ENCODE results near the gene TEP1. TPM values are rescaled to one million over a fixed set of nuclear protein-coding genes. Genes with fewer than 3 reads are reported as not detected.

Gene TEP1
- total RNA-seq, 1 experiment from 2014 or later, result 20.4 TPM

- Mint-ChIP-seq H3K36me3 (ENCODE audit: insufficient read depth, unreplicated experiment) (peaks cover 68% of the 10 kb centered on the region), H3K27ac (ENCODE audit: low read depth, unreplicated experiment) (no peak overlapping the region), H3K9me3 (ENCODE audit: unreplicated experiment) (no peaks in the 10 kb centered on the region), H3K4me1 (ENCODE audit: insufficient read depth, unreplicated experiment) (peaks cover 7% of the 10 kb centered on the region), H3K4me3 (ENCODE audit: unreplicated experiment) (no peak overlapping the region), H3K27me3 (ENCODE audit: insufficient read depth, unreplicated experiment) (no peaks in the 10 kb centered on the region)
- POLR2A ChIA-PET, result no interaction called here
- BruUV-seq (replicated peaks), result no TSS peak
- intact Hi-C loops (cut with micrococcal nuclease), result no loop called here
- CTCF ChIA-PET, result interaction anchor here (0.6 to 1.4 kb wide), 2 partner anchors 19 to 963 kb away, joined by 3 read pairs; no protein-coding TSS in a partner anchor
- TF ChIP-seq CTCF (IDR thresholded peaks at IDR 0.05; ENCODE audit: unreplicated experiment), result no peak
- no peak for DNase-seq (ENCODE audit: unreplicated experiment)
Observed at GRCh38 chr14:20346713-20347112, 66.6 kb downstream of the TEP1 start.

GRCh38 chr14:20345366-20345765, 67.9 kb downstream of the TEP1 start:
- no TSS peak for BruUV-seq (replicated peaks)
- CTCF ChIA-PET, result interaction anchor here (1.3 to 8.8 kb wide), 2 partner anchors 18 to 20 kb away, joined by 4 to 57 read pairs; no protein-coding TSS in a partner anchor
- peak overlapping the region; percentile 32 for H3K27ac Mint-ChIP-seq (ENCODE audit: low read depth, unreplicated experiment)

GRCh38 chr14:20343862-20344220, 69.5 kb downstream of the TEP1 start:
- no peak for TF ChIP-seq CTCF (IDR thresholded peaks at IDR 0.05; ENCODE audit: unreplicated experiment)
- peaks cover 43% of the 10 kb centered on the region for H3K36me3 Mint-ChIP-seq (ENCODE audit: insufficient read depth, unreplicated experiment)
- ChIA-PET CTCF (interaction anchor here (0.8 to 8.8 kb wide), 8 partner anchors 9 to 347 kb away, joined by 3 to 57 read pairs (median 4); partner anchors contain the start of gene CCNB1IP1), POLR2A (interaction anchor here (0.6 to 4.3 kb wide), 25 partner anchors 9 to 921 kb away, joined by 3 to 205 read pairs (median 5); partner anchors contain the start of genes APEX1, CCNB1IP1, OSGEP and PIP4P1)
- BruUV-seq (replicated peaks), result TSS peak; percentile 75
- intact Hi-C loops (cut with micrococcal nuclease), result loop anchor here (1.0 to 5.0 kb wide), 4 partner anchors 68 to 339 kb away; partner anchors contain the start of genes APEX1 and TEP1
- peak overlapping the region; percentile 92 for H3K27ac Mint-ChIP-seq (ENCODE audit: low read depth, unreplicated experiment)
- H3K4me3 Mint-ChIP-seq (ENCODE audit: unreplicated experiment), result peak overlapping the region; percentile 78
- DNase-seq (ENCODE audit: unreplicated experiment), result no peak
- H3K9me3 Mint-ChIP-seq (ENCODE audit: unreplicated experiment), result no peaks in the 10 kb centered on the region
- H3K27me3 Mint-ChIP-seq (ENCODE audit: insufficient read depth, unreplicated experiment), result no peaks in the 10 kb centered on the region
- H3K4me1 Mint-ChIP-seq (ENCODE audit: insufficient read depth, unreplicated experiment), result peaks cover 7% of the 10 kb centered on the region

More at GRCh38 chr14:20345366-20345765, 67.9 kb downstream of the TEP1 start:
- Mint-ChIP-seq H3K9me3 (ENCODE audit: unreplicated experiment) (no peaks in the 10 kb centered on the region), H3K36me3 (ENCODE audit: insufficient read depth, unreplicated experiment) (peaks cover 55% of the 10 kb centered on the region), H3K4me1 (ENCODE audit: insufficient read depth, unreplicated experiment) (peaks cover 7% of the 10 kb centered on the region), H3K4me3 (ENCODE audit: unreplicated experiment) (no peak overlapping the region), H3K27me3 (ENCODE audit: insufficient read depth, unreplicated experiment) (no peaks in the 10 kb centered on the region)
- no peak for TF ChIP-seq CTCF (IDR thresholded peaks at IDR 0.05; ENCODE audit: unreplicated experiment)
- no peak for DNase-seq (ENCODE audit: unreplicated experiment)
- POLR2A ChIA-PET, result interaction anchor here (4.3 kb wide), 1 partner anchor 338 kb away, joined by 65 read pairs; the partner anchor contains the start of gene RNASE4
- intact Hi-C loops (cut with micrococcal nuclease), result no loop called here

GRCh38 chr14:20343092-20343861, 70.0 kb downstream of the TEP1 start, which contains the start of gene PARP2:
TSS of gene PARP2 (plus strand) at chr14:20343635. CDS start at chr14:20343642, 7 bp downstream.
- peak; percentile 100 for DNase-seq (ENCODE audit: unreplicated experiment)
- BruUV-seq (replicated peaks), result TSS peak; percentile 100
- no peaks in the 10 kb centered on the region for H3K27me3 Mint-ChIP-seq (ENCODE audit: insufficient read depth, unreplicated experiment)
- intact Hi-C loops (cut with micrococcal nuclease), result loop anchor here (1.0 to 5.0 kb wide), 4 partner anchors 69 to 340 kb away; partner anchors contain the start of genes APEX1 and TEP1
- peak within 1 kb of the TSS; percentile 78 for H3K4me3 Mint-ChIP-seq (ENCODE audit: unreplicated experiment)
- no peak for TF ChIP-seq CTCF (IDR thresholded peaks at IDR 0.05; ENCODE audit: unreplicated experiment)
- H3K4me1 Mint-ChIP-seq (ENCODE audit: insufficient read depth, unreplicated experiment), result peaks cover 7% of the 10 kb centered on the region
- peaks cover 37% of the 10 kb centered on the region for H3K36me3 Mint-ChIP-seq (ENCODE audit: insufficient read depth, unreplicated experiment)
- peak within 1 kb of the TSS; percentile 92 for H3K27ac Mint-ChIP-seq (ENCODE audit: low read depth, unreplicated experiment)
- H3K9me3 Mint-ChIP-seq (ENCODE audit: unreplicated experiment), result no peaks in the 10 kb centered on the region
- CTCF ChIA-PET, result interaction anchor here (0.6 to 8.8 kb wide), 14 partner anchors 9 to 348 kb away, joined by 3 to 57 read pairs (median 3); partner anchors contain the start of gene CCNB1IP1
- POLR2A ChIA-PET, result interaction anchor here (0.6 to 4.3 kb wide), 31 partner anchors 9 to 1041 kb away, joined by 3 to 205 read pairs (median 4); partner anchors contain the start of genes APEX1, CCNB1IP1, OSGEP and PIP4P1

All from MCF 10A (cell line).